ENCODE data around the gene EEF1A2.

GRCh38 chr20:63492518-63492917 lies 6.4 kb downstream of the EEF1A2 start:
- TF ChIP-seq, protein P1, sequence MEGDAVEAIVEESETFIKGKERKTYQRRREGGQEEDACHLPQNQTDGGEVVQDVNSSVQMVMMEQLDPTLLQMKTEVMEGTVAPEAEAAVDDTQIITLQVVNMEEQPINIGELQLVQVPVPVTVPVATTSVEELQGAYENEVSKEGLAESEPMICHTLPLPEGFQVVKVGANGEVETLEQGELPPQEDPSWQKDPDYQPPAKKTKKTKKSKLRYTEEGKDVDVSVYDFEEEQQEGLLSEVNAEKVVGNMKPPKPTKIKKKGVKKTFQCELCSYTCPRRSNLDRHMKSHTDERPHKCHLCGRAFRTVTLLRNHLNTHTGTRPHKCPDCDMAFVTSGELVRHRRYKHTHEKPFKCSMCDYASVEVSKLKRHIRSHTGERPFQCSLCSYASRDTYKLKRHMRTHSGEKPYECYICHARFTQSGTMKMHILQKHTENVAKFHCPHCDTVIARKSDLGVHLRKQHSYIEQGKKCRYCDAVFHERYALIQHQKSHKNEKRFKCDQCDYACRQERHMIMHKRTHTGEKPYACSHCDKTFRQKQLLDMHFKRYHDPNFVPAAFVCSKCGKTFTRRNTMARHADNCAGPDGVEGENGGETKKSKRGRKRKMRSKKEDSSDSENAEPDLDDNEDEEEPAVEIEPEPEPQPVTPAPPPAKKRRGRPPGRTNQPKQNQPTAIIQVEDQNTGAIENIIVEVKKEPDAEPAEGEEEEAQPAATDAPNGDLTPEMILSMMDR (conservative IDR thresholded peaks at IDR 0.05) = no peak
- no peak for TF ChIP-seq EZH2 (IDR thresholded peaks at IDR 0.05; ENCODE audit: low read depth)

All from PC-9 (cell line).